ENCODE results near the gene AGAP1.

The AGAP1 gene

DNA sequence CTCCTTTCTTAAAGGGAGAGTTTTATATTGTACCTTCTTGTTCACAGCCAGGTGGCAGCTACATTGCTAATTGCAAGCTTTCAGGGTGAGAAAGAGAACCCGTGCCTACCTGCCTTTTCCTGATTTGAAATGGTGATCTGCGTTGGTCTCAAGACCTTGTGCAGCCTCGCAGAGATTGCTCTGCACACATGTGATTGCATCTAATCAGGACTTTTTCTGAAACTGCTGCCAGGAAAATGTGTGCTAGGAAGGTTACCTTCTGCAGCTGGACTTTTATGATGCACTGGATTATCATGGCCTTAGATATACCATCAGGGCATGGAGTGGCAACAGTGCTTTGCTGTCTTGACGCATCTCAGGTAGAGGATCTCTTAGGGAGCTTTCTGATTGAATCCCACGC is 45.1 kb downstream of the AGAP1 start:
- no peak for DNase-seq (ENCODE audit: low read depth)
- TF ChIP-seq, protein P1, sequence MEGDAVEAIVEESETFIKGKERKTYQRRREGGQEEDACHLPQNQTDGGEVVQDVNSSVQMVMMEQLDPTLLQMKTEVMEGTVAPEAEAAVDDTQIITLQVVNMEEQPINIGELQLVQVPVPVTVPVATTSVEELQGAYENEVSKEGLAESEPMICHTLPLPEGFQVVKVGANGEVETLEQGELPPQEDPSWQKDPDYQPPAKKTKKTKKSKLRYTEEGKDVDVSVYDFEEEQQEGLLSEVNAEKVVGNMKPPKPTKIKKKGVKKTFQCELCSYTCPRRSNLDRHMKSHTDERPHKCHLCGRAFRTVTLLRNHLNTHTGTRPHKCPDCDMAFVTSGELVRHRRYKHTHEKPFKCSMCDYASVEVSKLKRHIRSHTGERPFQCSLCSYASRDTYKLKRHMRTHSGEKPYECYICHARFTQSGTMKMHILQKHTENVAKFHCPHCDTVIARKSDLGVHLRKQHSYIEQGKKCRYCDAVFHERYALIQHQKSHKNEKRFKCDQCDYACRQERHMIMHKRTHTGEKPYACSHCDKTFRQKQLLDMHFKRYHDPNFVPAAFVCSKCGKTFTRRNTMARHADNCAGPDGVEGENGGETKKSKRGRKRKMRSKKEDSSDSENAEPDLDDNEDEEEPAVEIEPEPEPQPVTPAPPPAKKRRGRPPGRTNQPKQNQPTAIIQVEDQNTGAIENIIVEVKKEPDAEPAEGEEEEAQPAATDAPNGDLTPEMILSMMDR (IDR thresholded peaks at IDR 0.05; ENCODE audit: low read depth, low read length, missing control alignments): no peak
- no peak overlapping the region for H3K4me3 ChIP-seq (ENCODE audit: low read depth, low read length)

DNA sequence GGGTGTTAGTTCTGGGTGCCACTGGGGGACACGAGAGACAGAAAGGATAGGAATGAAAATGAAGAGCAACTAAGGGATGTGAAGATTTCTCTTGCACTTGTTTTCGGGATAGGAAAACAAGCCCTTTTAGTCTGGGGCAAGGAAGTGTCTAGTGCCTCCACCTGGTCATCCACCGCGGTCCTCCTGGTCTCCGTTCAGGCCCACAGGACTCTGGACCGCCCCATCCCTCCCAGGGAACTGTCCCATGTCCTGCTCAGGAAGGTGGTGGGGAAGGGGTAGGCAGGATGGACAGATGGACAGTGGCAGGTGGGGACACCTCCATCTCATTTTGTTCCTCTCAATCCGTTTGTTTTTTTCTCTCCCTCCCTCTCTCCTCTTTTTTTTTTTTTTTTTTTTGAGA is 45.9 kb downstream of the AGAP1 start:
- no peak overlapping the region for H3K4me3 ChIP-seq (ENCODE audit: low read depth, low read length)
- TF ChIP-seq, protein P1 (IDR thresholded peaks at IDR 0.05; ENCODE audit: low read depth, low read length, missing control alignments): no peak
- DNase-seq (ENCODE audit: low read depth): no peak

DNA sequence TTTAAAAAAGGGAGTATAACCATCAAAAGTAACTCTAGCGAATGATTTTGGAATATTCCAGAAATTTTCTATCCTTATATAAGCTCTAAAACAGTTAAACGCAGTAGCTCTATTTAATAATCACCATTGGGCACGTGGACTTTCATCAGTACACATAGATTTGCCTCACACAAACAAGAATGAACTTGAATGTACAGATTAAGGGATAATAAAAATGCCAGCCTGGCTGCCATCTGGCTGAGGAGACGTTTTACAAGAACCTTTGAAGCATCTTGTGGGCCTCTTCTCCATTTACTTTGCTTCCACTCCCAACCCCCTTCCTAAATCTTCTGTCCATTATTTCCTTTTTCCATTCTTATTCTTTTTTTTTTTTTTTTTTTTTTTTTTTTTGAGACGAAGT is 47.2 kb downstream of the AGAP1 start:
- no peak for DNase-seq (ENCODE audit: low read depth)
- TF ChIP-seq, protein P1 (IDR thresholded peaks at IDR 0.05; ENCODE audit: low read depth, low read length, missing control alignments): no peak
- H3K4me3 ChIP-seq (ENCODE audit: low read depth, low read length): no peak overlapping the region

DNA sequence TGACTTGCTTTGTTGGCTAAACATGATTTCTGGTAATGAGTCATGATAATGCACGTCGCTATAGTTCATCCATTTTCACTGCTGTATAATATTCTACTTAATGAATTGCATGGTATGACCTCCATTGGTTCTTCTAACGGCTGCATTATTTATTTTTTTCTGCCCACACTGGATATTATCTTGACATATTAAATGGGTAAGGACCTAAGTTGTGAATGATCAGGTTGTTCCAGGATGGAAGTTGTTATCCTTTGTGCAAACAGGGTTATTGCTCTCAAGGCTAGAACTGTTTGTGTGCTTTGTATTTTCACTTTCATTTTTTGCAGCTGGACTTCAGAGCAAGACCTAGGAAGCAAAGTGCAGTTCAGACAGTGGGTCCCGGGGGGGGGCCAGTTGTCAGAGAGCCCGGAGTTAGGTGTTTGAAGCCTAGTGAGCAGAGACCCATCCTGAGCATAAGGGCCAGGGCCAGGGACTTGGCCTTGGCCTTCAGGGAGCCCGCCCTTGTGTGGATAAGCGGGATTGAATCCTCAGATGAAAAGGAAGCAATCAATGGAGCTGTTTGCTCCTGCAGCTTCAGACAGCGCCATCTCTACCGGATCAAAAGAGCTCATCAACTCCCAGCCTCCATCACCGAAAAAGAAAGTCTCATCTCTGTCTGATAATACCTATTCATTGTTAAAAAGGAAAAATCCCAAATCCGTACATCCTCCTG is 48.2 kb downstream of the AGAP1 start:
- no peak for DNase-seq (ENCODE audit: low read depth)
- TF ChIP-seq, protein P1 (IDR thresholded peaks at IDR 0.05; ENCODE audit: low read depth, low read length, missing control alignments): no peak
- no peak overlapping the region for H3K4me3 ChIP-seq (ENCODE audit: low read depth, low read length)

DNA sequence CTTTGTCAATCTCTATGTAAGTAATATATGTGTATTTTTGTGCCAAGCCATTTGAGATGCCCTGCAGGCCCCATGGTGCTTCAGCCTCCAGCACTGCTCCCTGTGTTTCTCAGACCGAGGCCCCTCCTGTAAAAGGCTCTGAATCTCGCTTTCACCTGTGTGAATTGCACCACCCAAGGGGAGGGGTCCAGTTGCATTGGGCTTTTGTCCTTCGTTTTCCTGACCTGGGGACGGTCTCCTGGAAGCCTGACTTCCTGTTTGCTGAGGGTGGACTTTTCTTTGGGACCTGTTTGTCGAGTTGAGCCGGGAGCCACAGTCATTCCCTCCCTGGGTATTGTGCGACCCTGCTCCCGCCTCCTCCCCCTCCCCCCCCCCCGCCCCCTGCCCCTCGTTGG is 48.9 kb downstream of the AGAP1 start:
- DNase-seq (ENCODE audit: low read depth): no peak
- H3K4me3 ChIP-seq (ENCODE audit: low read depth, low read length): no peak overlapping the region

DNA sequence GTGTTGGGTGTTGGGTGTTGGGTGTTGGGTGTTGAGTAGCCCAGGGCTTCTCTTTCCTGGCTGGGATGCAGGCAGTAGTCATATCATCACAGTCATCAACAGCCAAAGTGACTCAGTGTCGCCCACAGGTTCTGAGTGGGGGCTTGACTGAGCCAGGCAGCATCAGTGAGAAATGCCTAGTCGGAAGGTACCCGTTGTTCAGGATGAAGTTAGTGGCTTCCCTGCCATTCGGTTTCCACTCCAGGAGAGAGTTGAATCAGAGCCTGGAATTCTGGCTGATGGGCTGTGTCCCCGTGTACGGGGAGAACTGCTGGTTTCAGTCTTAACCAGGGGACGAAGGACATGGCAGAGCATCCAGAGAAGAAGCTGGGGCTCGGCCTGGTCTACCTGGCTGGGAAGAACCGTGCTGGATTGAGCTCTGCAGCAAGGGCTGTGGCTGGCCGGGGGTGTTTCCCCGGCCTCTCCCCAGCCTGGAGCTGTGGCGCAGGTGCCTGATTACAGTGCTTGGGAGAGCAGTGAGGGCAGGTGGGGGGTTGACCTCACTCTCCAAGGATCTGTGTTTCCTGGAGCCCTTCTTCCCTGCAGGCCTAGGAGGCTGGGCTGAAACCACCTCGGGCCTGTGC is 49.4 kb downstream of the AGAP1 start:
- TF ChIP-seq, protein P1 (IDR thresholded peaks at IDR 0.05; ENCODE audit: low read depth, low read length, missing control alignments): no peak
- DNase-seq (ENCODE audit: low read depth): no peak

More for the DNA sequence above, 48.9 kb downstream of the AGAP1 start:
- TF ChIP-seq, protein P1 (IDR thresholded peaks at IDR 0.05; ENCODE audit: low read depth, low read length, missing control alignments): no peak

More for the DNA sequence above, 49.4 kb downstream of the AGAP1 start:
- no peak overlapping the region for H3K4me3 ChIP-seq (ENCODE audit: low read depth, low read length)

Data from GM12864 (cell line).